Astrocyte of the cerebellum (primary cell): ENCODE results near the gene SLPI.
A peak's percentile ranks its signal among the peaks of the same experiment; 100 is the strongest.

Experiments
- DNase-seq: peaks from one replicate; pipeline ENCODE4 v3.0.0-alpha.2; 2011; ENCODE audit warnings: low read depth
- H3K4me3 ChIP-seq: 2 replicates; pipeline ENCODE4 v1.5.1; 2011; ENCODE audit warnings: mild to moderate bottlenecking, low read depth, low read length, moderate library complexity
- in situ Hi-C: cut with HindIII; loops from 2 replicates; pipeline ENCODE4 v1.10.0; 2017; ENCODE audit warnings: low sequenced_read_pairs
- TF ChIP-seq, protein P1 (sequence below): IDR thresholded peaks from 2 replicates; pipeline ENCODE4 v1.5.1; 2012; ENCODE audit warnings: low read length, low read depth, moderate library complexity, mild to moderate bottlenecking; ENCODE audit errors: missing control alignments

Gene SLPI

GRCh38 chr20:45254383-45255262 lies at the start of gene SLPI:
Gene SLPI (minus strand): TSS chr20:45254564. CDS start chr20:45254543, 21 bp downstream.
- DNase-seq: peak; percentile 6
- TF ChIP-seq, protein P1, sequence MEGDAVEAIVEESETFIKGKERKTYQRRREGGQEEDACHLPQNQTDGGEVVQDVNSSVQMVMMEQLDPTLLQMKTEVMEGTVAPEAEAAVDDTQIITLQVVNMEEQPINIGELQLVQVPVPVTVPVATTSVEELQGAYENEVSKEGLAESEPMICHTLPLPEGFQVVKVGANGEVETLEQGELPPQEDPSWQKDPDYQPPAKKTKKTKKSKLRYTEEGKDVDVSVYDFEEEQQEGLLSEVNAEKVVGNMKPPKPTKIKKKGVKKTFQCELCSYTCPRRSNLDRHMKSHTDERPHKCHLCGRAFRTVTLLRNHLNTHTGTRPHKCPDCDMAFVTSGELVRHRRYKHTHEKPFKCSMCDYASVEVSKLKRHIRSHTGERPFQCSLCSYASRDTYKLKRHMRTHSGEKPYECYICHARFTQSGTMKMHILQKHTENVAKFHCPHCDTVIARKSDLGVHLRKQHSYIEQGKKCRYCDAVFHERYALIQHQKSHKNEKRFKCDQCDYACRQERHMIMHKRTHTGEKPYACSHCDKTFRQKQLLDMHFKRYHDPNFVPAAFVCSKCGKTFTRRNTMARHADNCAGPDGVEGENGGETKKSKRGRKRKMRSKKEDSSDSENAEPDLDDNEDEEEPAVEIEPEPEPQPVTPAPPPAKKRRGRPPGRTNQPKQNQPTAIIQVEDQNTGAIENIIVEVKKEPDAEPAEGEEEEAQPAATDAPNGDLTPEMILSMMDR: no peak
- no peak within 1 kb of the TSS for H3K4me3 ChIP-seq
- in situ Hi-C loops: no loop called here

GRCh38 chr20:45303586-45304463 lies 49.5 kb upstream of the SLPI start:
- no peak for DNase-seq
- TF ChIP-seq, protein P1: no peak
- no peak overlapping the region for H3K4me3 ChIP-seq
- in situ Hi-C loops: no loop called here

- H3K4me3 ChIP-seq: no peak overlapping the region
- TF ChIP-seq, protein P1: no peak
- in situ Hi-C loops: no loop called here
- DNase-seq: no peak
These were observed 47.5 kb upstream of the SLPI start for GRCh38 chr20:45301824-45302271.

GRCh38 chr20:45300961-45301360 lies 46.6 kb upstream of the SLPI start:
- in situ Hi-C loops: no loop called here
- no peak for DNase-seq
- no peak overlapping the region for H3K4me3 ChIP-seq
- TF ChIP-seq, protein P1: peak; percentile 42

DNA sequence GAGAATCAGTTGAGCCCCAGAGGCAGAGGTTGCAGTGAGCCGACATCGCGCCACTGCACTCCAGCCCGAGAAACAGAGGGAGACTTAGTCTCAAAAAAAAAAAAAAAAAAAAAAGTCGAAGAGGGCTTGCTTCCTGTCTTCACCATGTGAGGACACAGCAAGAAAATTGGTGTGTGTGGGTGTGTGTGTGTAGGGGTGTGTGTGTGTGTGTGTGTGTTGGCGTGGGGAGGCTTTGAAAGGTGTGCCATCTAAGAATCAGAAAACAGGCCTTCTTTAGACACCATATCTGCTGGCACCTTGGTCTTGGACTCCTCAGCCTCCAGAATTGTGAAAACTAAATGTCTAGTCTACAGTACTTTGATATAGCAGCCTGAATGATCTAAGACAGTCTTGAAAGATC lies 45.4 kb upstream of the SLPI start:
- TF ChIP-seq, protein P1: no peak
- H3K4me3 ChIP-seq: no peak overlapping the region
- in situ Hi-C loops: loop anchor here (25.0 kb wide), 1 partner anchor 287 kb away; no protein-coding TSS in a partner anchor
- DNase-seq: no peak

DNA sequence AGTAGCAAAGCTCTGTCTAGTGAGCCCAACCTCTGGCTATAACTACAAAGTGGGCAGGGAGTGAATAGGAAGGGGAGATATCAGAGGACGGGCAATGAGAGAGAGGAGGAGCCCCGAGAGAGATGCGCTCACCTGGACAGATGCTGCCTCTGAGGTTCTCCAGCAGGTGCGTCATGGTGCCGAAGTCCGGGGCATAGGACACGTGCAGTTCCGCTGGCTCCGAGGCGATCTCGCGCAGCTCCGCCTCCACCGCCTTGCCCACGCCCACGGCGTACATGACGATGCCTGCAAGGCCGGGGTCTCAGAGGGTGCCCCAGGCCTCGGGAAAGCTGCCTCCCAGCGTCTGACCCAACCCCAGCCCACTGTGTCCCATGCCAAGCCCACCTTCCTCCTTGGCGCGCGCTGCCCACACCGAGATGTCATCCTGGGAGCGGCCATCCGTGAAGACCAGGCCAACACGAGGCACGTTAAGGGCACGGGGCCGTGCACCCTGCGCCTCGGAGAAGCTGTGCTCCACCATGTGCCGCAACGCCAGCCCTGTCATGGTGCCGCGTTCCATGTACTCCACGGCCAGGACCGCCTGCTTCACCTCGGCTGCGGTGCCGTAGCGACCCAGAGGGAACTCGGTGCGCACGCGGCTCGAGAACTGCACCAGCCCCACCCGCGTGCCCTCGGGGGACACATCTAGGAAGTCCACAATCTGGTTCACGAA lies 43.6 kb upstream of the SLPI start:
- TF ChIP-seq, protein P1: no peak
- in situ Hi-C loops: loop anchor here (25.0 kb wide), 1 partner anchor 286 kb away; no protein-coding TSS in a partner anchor
- DNase-seq: no peak
- H3K4me3 ChIP-seq: no peak overlapping the region
